Activated CD8-positive, alpha-beta memory T cell treated with anti-CD3 and anti-CD28 coated beads, Interleukin-2, amount 50 U/mL, for 4 hours (primary cell): ENCODE results near the gene SLC7A6.

Experiments
- DNase-seq: peaks from one replicate; pipeline ENCODE4 v3.0.0-alpha.2; 2020

Gene SLC7A6

GRCh38 chr16:68264128-68265077 lies at the start of gene SLC7A6:
SLC7A6 (plus strand) TSS chr16:68264526; CDS start chr16:68274727, 10,201 bp downstream.
- DNase-seq: peak; percentile 87

- DNase-seq: no peak
Observed at GRCh38 chr16:68214726-68215125, 49.6 kb upstream of the SLC7A6 start.

DNA sequence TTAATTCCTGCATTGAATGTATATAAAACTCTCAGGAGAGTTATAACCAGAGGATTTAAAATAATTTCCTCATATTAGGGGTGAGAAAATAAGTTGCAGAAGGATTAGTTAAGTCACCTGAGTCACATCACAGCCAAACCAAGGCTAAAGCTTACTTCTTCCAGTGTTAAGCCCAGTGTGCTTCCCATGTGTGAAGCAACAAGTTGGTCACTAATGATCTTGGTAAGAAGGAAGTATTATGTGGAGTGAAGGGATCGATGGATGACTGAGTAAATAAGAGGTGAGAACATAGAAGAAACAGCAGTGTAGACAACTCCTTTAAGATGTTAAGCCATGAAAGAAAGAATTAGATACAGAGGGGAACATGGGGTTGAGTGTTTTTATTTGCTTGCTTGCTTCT lies 49.0 kb upstream of the SLC7A6 start:
- DNase-seq: no peak

DNA sequence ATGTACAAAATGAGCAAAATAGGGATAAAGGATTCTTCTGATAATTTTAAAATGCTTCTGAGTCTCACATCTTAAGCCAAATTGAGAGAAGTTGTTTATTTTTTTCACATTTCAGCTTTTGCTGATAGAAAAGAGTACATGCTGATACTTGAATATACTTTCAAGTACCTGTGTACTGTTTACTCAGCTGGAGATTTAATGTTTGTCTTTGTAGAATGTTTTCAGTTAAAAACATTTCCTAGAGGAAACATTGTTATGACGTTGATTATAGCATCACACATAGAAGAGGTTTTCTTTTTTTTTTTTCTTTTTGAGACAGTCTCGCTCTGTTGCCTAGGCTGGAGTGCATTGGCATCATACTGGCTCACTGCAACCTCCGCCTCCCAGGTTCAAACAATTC lies 48.1 kb upstream of the SLC7A6 start:
- DNase-seq: no peak

DNA sequence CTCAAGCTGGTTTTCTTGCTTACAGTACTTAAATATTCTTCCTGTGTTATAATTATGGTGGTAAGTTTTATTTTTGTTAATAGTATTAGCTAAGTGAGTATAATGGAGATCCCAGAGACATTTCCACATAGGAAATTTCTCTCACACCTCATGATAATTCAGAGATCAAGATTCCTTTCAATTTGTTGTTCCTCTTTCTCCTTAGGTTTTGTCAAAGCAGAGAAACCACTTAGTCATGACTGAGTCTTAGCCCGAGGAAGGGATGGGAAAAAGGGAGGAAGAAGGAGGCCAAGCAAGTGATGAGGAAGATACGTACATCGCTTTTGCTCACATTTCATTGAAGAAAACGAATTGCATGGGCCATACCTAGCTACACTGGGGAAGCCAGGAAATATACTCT lies 46.8 kb upstream of the SLC7A6 start:
- no peak for DNase-seq

GRCh38 chr16:68219725-68220351 lies 44.5 kb upstream of the SLC7A6 start:
- no peak for DNase-seq

- DNase-seq: no peak
Observed at GRCh38 chr16:68223072-68223471, 41.3 kb upstream of the SLC7A6 start.

GRCh38 chr16:68226116-68226515 lies 38.2 kb upstream of the SLC7A6 start:
- no peak for DNase-seq

DNA sequence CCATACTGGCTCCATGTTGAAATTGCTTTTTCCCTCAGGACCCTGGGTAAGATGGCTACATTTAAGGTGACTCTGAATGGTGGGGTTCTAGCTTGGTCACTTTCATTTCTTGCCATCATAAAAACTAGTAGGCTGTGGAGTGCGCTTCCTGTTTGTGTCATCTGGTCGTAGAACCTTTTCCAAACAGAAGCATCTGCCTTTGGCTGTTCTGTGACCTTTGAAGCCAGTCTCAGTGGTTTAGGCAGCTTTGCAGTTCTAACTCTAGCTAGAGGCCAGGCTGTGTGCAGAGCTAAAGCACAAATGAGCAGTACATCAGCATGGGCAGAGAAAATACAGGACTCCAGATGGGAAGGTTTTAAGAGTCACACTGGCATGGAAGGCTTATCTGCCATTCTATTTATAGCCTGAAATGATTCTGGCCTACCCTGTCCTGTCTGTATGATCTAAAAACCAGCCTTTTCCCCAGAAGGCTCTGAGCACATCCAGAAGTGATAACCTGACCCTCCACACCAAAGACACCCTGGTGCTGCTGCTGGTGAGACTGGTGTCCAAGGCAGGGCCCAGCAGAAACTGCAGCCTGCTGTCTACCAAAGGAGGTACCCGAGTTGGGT lies 37.0 kb upstream of the SLC7A6 start:
- DNase-seq: no peak

DNA sequence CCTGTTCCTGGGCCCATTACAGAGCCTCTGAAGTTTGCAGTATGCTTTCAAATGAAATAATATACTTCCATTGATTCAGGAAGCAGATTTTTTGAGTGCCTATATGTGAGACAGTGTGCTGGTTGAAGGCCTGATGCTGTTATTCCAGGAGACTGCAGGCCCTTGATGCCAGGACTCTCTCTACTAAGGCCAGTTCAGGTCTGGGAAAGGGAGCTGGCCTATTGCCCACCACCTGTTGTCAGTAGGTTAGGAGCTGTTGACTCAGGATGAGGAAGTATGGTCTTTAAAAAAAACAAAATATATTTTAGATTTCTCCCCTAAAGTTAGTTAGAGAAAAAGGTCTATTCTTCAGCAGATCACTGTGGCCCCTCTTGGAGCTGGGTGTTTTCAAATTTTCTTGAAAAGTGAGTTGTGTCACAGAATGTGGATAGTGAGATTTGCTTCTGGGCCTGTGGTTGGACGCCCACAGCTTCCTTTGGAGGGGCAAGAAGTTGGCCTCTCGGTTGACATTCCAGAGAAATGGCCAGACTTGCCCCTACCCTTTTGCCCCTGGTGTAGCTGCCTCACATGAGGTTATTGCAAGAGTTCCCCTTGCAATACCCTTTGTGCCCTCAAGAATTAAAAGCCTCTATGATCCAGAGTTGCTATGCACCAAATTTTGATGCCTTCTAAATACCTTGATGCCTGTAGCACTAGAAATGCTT lies 36.3 kb upstream of the SLC7A6 start:
- DNase-seq: no peak

DNA sequence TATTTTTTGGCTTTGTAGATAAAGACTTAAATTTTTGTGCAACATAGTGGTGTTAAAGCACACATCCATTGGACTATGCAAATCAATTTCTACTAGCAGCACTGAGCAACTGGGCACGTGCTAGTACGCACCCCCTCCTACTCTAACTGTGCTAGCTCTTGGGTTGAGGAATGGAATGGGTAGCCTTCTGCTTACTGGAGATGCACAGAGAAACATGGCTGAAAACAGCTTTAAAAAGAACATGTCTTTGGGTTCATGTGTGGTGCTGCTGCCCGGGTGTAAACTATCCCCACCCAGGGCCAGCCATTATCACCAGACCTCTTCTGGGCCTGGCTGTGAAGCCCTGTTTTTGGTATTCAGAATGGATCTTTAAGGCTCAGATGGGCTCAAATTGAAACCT lies 35.7 kb upstream of the SLC7A6 start:
- no peak for DNase-seq

DNA sequence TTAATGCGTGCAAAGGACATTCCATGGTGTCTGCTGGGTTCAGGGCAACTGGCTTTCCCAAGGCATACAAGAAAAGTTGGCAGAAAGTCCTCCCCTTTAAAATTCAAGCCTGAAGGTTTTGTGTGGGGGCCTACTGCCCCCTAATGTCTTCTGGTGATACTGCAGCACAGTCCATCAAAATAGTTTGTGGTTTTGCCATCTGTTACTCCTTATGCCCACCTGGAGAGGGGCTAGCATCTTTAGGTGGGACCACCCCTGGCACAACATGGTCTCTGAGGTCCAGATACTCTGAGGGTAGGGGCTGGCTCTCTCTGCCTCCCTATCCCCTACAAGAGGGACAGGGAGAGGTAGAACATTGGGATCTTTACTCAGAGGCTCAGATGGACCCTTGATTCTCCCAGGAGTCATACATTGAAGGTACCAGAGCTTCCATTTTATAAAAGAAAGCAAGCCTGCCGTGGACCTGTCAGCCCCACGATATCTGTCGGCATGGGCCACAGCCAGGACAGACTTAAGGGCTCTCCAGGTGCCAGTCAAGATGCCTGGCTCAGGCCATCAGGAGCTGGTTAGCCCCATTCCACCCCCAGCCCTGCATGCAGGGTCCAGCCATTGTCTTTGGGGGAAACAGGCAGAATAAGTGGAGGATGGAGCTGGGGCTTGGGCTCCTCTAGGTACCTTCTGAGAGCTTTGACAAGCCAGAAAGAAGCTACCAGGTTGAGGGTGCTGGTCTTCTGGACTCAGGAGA lies 34.7 kb upstream of the SLC7A6 start:
- peak; percentile 55 for DNase-seq

DNA sequence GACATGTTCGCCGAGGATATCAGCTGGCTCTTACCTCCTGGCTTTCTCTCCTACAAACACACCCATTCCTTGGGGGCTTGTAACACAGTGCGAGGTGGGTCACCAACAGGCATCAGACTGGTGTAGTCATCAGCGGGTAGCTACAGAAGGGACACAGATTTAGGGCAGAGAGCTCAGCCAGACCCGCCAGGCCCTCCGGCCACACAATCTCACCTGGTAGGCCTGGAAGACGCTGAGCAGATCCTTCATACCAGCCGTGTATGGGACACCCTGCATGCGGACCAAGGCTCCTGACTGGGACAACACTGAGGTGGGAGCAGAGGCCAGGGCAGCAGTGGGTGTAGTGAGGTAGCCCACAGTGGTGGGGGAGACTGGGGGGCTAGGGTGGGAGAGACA lies 34.2 kb upstream of the SLC7A6 start:
- DNase-seq: no peak

GRCh38 chr16:68230956-68231355 lies 33.4 kb upstream of the SLC7A6 start:
- DNase-seq: no peak

DNA sequence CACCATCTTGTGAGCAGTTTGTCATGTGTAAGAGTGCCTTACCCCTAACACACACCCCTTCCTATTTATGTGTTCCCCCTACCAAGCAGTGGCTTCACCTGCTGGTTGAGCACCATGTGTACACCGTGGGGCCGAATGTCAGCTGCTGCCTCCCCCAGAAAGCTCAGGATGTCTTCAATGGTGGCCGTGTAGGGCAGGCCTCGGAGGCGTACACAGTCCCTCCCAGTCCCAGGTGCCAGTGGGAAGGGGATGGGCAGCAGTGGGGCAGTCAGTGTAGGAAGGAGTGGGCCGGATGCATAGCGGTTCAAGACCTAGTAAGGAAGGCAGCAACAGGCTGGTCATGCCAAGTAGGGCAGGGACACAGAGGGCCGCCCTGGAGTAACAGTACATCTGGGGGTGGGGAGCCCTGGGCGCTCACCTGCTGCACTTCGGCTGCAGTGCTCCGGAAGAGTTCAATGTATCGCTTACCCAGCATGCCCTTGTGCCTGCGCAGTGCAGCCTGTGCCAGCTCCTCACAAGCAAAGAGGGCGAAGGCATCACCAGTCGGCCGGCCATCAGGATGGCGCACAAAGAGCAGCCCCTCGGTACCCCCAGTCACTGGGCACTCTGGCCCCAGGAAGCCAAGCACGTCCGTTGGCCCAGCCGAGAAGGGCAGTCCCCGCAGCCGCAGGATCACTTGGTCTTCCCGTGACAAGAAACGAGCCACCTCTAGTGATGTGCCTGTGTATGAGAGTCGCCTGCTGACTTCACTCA lies 32.8 kb upstream of the SLC7A6 start:
- no peak for DNase-seq

GRCh38 chr16:68232335-68232734 lies 32.0 kb upstream of the SLC7A6 start:
- no peak for DNase-seq

DNA sequence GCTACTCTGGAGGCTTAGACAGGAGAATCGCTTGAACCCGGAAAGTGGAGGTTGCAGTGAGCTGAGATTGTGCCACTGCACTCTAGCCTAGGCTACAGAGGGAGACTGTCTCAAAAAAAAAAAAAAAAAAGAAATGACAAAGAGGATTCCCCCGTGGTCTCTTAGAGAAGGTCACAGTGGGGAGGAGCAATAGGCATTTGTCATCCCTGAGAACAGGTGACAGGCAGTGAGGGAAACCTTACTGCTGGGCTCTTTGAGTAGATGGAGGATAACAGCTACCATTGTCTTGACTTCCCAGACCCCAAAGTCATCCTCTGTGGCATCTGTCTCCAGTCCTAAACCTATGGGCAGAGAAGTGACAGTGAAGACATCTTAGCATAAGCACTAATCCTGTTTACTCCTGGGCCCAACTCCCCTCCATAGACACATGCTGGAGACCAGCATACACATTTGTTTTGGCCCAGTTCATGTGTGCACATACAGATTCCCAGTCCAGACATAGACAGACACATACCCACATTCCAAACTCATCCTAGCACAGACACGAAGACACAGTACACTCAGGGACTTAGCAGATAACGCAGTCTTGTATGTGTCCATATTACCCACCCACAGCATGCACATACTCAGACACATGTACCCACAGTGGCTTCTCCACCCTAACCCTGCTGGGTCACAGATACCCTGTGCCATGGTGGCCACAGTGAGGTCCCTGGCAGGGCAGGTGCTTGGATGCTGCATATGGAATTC lies 31.1 kb upstream of the SLC7A6 start:
- DNase-seq: no peak

- no peak for DNase-seq
Observed at GRCh38 chr16:68233835-68234187, 30.5 kb upstream of the SLC7A6 start.

DNA sequence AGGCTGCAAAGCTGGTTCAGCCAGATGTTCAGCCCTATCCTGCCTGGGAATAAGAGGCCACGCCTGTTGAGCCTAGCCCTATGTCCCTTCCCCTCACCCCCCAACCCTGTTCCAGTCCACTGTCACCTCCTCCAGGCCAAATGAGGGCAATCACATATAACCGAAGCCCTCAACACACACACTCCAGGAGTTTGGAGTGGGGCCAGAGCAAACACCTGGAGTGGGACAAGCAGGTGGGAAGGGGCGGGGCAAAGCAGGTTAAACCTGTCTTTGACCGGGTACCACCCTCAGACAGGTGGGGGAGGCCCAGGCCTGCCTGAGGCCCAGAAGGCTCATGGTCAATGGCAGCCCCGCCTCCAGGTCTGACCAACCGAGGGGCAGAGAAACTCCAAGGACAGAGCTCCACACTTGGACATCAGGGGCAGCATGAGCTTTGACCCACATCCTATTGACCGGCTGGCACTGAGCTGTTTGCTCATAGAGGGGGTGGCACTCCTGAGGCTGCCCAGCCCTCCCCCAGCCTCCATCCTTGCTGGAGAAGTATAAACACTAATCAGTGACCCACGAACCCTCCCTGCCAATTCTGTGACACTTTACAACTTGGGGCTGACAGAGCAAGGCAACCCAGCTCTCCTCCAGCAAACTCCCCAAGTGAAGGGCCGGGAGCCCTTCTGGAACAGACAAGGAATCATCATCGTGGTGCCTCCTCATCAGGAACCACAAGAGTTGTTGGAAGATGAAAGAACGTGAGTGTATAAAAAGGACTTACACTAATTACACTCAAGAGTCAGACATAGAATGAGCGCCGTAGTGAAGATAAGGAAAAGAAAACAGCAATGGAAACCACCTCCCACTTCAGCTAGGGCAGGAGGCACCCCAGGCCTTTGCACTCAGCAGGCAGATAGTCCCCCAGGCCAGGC lies 29.9 kb upstream of the SLC7A6 start:
- DNase-seq: no peak
